Body of pancreas (tissue), 4 donors: ENCODE measurements around the gene LRRFIP1. TPM values are rescaled to one million over a fixed set of nuclear protein-coding genes. Genes with fewer than 3 reads are reported as not detected.

Source experiments
- ATAC-seq: fragments of 150-250 bp; one replicate; pipeline ENCODE4 v1.9.1; 2016
- DNase-seq, 4 donors: peaks; one replicate each; pipeline ENCODE4 v3.0.0-alpha.2; 2019
- H3K27ac ChIP-seq, 4 donors: fragments of 200-600 bp; sonication (generic); 1 replicate in 3 of 4; 2 replicates in 1 of 4; pipeline versions ENCODE4 v1.5.1 to v1.6.1; 2016 to 2019; ENCODE audit warnings: mild to moderate bottlenecking in 1 of 4, mixed read lengths in 1 of 4, moderate library complexity in 1 of 4
- H3K27me3 ChIP-seq, 2 donors: fragments of 200-600 bp; sonication (generic); one replicate each; pipeline ENCODE4 v1.6.0; 2016; ENCODE audit warnings: mild to moderate bottlenecking in 1 of 2
- H3K36me3 ChIP-seq, 2 donors: fragments of 200-600 bp; sonication (generic); replicated peaks in 1 of 2; 2 replicates each; pipeline ENCODE4 v1.5.1; 2016; ENCODE audit warnings: low read depth in 2 of 2; ENCODE audit not compliant: insufficient read depth in 1 of 2
- H3K4me1 ChIP-seq: fragments of 200-600 bp; sonication (generic); one replicate; pipeline ENCODE4 v1.6.0; 2016
- H3K4me3 ChIP-seq, 2 donors: fragments of 200-600 bp; sonication (generic); 1 replicate in 1 of 2; 2 replicates in 1 of 2; pipeline ENCODE4 v1.5.1; 2016 to 2019
- H3K9me3 ChIP-seq, 3 donors: fragments of 200-600 bp; sonication (generic); 1 replicate in 2 of 3; 2 replicates in 1 of 3; pipeline ENCODE4 v1.5.1; 2016
- CTCF ChIP-seq, 7 experiments: fragments of 450-650 bp in 4 of 7; fragments of 200-600 bp in 3 of 7; sonication (generic) in 3 of 7; IDR thresholded peaks; one replicate each; pipeline ENCODE4 v1.5.1; 2016 to 2019; ENCODE audit warnings: antibody characterized with exemption in 7 of 7
- POLR2A ChIP-seq, 3 donors: fragments of 450-650 bp; IDR thresholded peaks; one replicate each; pipeline ENCODE4 v1.6.1; 2016; ENCODE audit warnings: antibody characterized with exemption in 3 of 3, mild to moderate bottlenecking in 2 of 3
- WGBS, 2 donors: methylation state at CpG; one replicate each; pipeline ENCODE4 v1.1.5; 2017; 5-methylcytosine and 5-hydroxymethylcytosine counted together
- intact Hi-C: fragments of 100-400 bp; cut with DNase I; formaldehyde crosslinking; loops from one replicate; pipeline ENCODE4 v1.15.1; 2023
- total RNA-seq, 2 donors: library from RNA; depleted of rRNA; stranded (reverse); fragments of >200 nt; gene quantifications; one replicate each; pipeline ENCODE4 v1.1.0, GENCODE V29; 2016

Gene LRRFIP1
- total RNA-seq, 2 donors from 2014 or later, result 49.8 to 57.1 TPM

GRCh38 chr2:237714690-237715458, 87.5 kb downstream of the LRRFIP1 start:
- Histone ChIP-seq H3K27me3 (no peaks in the 10 kb centered on the region), H3K4me3 (no peak overlapping the region), H3K27ac (peak overlapping the region; percentile 33 to 78 (median 67)), H3K4me1 (peaks cover 14% of the 10 kb centered on the region), H3K9me3 (no peaks in the 10 kb centered on the region), H3K36me3 (peaks cover 0 to 6% of the 10 kb centered on the region in 2 donors)
- DNase-seq (no peak), ATAC-seq (peak; percentile 48)
- no peak for TF ChIP-seq POLR2A (IDR thresholded peaks at IDR 0.05)
- TF ChIP-seq CTCF (IDR thresholded peaks at IDR 0.05), result no peak
- intact Hi-C loops, result no loop called here
- 58 to 63% methylated on average over 14 of the region's 14 CpGs for WGBS, 2 donors

- Histone ChIP-seq H3K27me3 (no peaks in the 10 kb centered on the region), H3K9me3 (no peaks in the 10 kb centered on the region), H3K27ac (peak overlapping the region; percentile 33 to 78 (median 67)), H3K4me1 (peaks cover 15% of the 10 kb centered on the region), H3K36me3 (peaks cover 0 to 6% of the 10 kb centered on the region in 2 donors), H3K4me3 (no peak overlapping the region)
- DNase-seq, result peak; percentile 47 to 65 (median 58)
- 10 to 15% methylated on average over 13 of the region's 13 CpGs for WGBS, 2 donors
- TF ChIP-seq POLR2A (IDR thresholded peaks at IDR 0.05) (no peak), CTCF (IDR thresholded peaks at IDR 0.05) (peak in 4 of 7 experiments; percentile 13 to 27 (median 20))
- ATAC-seq, result peak; percentile 84
- intact Hi-C loops, result no loop called here
Measured at GRCh38 chr2:237715459-237715947, 88.1 kb downstream of the LRRFIP1 start.

DNA sequence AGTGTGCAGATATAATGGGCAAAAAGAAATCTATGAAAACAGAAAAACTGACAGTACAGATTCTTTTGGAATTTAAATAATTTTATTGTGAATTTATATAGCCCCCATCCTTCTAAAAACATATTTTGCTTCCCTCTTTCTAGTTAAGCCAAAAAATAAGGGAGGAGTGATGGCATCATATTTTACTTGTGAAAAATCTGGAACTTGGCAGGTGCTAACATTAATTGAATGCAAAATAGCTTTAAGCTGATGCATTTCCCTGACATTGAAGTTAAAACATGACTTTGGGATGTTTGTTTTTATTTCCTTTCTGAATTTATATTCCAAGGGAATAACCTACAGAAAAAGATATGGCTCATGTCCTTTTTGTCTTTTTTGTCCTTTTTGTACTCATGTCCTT, 88.6 kb downstream of the LRRFIP1 start:
- intact Hi-C loops, result no loop called here
- no peak for TF ChIP-seq POLR2A (IDR thresholded peaks at IDR 0.05)
- TF ChIP-seq CTCF (IDR thresholded peaks at IDR 0.05), result peak in 1 of 7 experiments; percentile 2
- no peak overlapping the region for H3K4me3 ChIP-seq
- H3K36me3 ChIP-seq, result peaks cover 0 to 6% of the 10 kb centered on the region in 2 donors
- H3K4me1 ChIP-seq, result peaks cover 20% of the 10 kb centered on the region
- no peaks in the 10 kb centered on the region for H3K9me3 ChIP-seq
- peak overlapping the region in 3 of 4 donors; percentile 67 to 78 (median 67) for H3K27ac ChIP-seq
- DNase-seq (no peak), ATAC-seq (no peak)
- H3K27me3 ChIP-seq, result no peaks in the 10 kb centered on the region

DNA sequence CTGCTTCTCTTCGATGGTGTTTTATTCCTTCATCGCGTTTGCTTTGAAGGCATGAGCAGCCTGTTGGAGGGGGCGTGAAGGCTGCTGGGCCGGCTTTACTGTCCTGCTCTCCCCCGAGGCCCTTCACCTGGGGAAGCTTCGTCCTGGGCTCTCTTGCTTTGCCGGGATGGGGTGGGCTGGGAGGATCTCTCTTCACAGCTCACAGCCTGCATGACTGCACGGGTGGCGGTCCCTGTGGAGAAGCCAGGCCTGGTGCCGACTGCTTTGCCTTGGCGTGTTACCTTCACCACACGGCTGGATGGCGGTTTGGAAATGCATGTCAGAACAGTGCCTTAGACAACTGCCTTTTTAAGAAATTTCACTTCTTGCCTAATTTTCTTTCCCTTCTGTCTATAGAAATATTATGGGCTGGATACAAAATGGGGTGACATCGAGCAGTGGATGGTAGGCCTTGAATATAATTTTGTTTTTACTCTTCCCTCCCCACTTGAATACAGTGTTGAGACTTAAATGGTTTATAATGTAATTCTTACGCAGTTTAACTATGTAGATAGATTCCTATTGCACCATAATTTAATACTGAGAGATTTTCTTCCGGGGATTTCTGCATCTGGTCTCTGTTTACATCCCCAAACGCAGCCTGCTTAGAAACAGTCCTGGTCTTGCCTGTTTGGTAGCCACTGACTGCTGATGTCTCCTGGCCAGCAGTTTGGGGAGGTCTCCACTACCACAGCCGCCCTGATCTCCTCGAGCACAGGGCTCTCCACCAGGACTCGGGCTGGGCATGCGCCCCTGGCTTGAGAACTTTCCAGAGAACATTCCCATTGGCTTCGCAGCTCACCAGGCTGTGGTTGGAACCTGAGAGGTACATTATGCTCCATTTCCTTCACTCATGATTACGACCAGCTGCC, 90.2 kb downstream of the LRRFIP1 start:
- WGBS, 2 donors, result 92 to 93% methylated on average over 24 of the region's 24 CpGs

More for the DNA sequence above, 90.2 kb downstream of the LRRFIP1 start:
- TF ChIP-seq POLR2A (IDR thresholded peaks at IDR 0.05), result no peak
- TF ChIP-seq CTCF (IDR thresholded peaks at IDR 0.05), result no peak
- Histone ChIP-seq H3K9me3 (no peaks in the 10 kb centered on the region), H3K4me3 (no peak overlapping the region), H3K36me3 (no peaks in the 10 kb centered on the region), H3K27ac (no peak overlapping the region), H3K4me1 (peaks cover 29% of the 10 kb centered on the region), H3K27me3 (no peaks in the 10 kb centered on the region)
- intact Hi-C loops, result no loop called here
- DNase-seq, result no peak
- ATAC-seq, result no peak
